Activated effector memory CD4-positive, alpha-beta T cell treated with anti-CD3 and anti-CD28 coated beads, Interleukin-2, amount 50 U/mL, for 16 hours (primary cell): ENCODE measurements around the gene PCSK2.

Experiments used
- DNase-seq: peaks from one replicate; pipeline ENCODE4 v3.0.0-alpha.2; 2020

Gene PCSK2

DNA sequence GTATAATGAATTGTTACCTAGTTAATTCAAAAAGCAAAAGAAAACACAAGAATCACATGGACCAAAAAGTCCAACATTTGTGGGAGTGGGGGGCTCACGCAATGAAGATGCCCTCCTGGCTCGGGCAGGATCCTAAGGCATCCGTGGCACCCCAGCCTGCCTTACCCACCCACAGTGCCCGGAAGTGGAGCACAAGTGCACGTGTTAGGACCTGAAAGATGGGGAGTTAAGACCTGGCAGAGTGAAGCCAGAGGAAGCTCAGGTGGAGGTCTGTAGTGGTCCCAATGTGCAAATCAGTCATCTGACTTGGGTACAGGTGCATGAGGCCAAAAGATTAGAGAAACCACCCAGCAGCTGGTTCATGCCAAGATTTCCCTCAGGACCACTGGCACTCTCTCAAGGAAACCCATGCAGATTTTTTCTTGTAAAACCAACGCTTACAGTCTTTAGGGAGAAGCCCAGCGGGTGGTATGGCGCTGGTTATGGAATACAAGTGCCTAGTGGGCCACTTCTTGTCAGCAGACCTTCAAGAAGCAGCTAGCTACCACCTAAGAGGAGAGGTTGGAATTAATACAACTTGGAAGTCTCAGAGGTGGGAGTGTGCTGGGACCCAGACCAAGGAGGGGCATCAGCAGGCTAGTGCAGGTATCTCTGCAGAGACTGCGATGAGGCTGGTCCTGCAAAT lies 262.2 kb downstream of the PCSK2 start:
- DNase-seq, result peak; percentile 42

DNA sequence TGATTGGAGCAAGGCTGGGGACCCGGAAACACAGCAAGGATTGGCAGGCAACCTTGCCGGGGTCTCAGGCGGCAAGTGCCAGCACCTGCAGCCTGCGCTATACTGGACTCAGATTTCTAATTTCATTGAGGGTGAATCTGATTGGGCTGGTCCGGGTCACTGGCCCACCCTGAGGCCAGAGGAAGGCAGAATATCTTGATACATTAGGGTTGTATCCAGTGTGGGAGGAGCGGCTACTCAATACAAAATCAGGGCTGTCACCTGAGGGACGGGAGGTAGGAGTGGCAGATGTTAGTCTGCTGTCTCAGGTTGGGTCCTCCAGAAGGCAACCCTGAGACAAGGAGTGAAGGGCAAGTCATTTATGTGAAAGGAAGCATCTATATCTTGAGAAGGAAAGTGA lies 263.7 kb downstream of the PCSK2 start:
- peak; percentile 43 for DNase-seq

DNA sequence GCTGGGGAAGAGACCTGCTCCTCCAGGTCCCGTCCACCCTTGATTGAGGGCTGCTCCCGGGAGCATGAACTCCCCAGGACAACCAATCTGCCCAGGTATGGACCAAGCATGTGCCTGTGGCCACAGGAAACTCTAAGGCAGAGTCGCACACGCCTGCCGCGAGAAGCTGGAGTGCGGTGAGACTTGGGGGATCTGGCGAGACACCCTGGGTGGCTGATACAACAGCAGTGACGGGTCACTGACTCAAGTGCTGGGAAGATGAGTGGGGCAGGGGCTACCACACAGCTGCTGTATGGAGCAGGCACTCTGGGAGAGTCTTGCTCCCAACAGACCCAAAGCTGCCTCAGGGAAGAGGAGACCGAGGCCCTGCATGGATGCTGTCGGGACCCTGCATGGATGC lies 264.2 kb downstream of the PCSK2 start:
- peak; percentile 42 for DNase-seq

- DNase-seq, result no peak
Observed at GRCh38 chr20:17491488-17491887, 264.6 kb downstream of the PCSK2 start.

DNA sequence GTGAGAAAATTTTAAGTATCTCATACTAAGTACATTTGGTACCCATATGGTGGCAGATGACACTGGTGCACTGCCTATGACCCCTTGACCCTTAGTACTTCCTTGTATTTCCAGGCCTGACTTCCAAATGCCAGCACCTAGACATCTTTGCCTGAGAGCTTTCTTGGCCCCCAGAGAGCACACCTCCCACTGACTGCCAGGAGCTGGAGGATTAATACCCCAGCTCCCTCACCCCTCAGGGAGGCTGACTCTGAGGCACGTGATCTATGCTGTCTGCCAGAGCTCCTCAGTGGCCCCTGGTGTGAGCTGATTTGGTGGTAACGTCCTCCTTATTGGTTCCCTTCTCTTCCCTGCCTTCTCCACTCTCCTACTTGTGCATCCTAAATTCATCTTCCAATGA lies 266.3 kb downstream of the PCSK2 start:
- DNase-seq, result no peak

DNA sequence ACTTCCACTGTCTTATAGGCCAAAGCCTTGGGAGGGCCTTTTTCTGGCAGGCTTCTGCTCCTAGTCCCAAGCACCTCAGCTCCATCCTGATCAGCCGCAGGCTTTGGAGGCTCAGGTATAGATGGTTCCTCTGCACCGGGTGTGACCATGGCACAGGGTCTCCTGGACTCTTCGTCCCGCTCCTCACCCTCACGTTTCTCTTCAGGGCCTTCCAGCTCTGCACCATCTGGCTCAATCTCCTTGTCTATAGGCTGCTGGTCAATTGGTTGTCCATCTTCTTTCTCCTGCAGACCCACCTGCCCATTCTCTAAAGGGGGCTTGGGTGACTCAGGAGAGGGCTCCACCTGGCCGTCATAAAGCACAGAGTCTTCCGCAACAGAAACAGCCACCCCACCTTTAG lies 267.4 kb downstream of the PCSK2 start:
- no peak for DNase-seq

- peak; percentile 34 for DNase-seq
Observed at GRCh38 chr20:17495826-17496225, 269.0 kb downstream of the PCSK2 start.

GRCh38 chr20:17497821-17498580 lies 271.2 kb downstream of the PCSK2 start:
- peak; percentile 37 for DNase-seq

- no peak for DNase-seq
Observed at GRCh38 chr20:17498641-17499040, 271.8 kb downstream of the PCSK2 start.

DNA sequence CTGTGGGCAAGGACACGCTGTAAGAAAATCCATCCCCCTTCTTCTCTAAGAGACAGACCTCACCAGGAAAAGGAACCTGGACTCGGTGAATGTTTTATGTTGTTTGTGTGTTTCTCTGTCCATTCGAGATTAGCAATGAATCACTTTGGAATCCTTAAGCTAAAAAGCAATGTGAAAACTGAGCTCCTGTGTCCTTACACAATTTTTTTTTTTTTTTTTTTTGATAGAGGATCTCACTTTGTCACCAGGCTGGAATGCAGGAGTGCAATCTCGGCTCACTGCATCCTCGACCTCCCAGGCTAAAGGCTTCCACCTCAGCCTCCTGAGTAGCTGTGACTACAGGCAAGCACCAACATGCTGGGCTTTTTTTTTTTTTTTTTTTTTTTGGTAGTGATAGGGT lies 272.2 kb downstream of the PCSK2 start:
- no peak for DNase-seq

DNA sequence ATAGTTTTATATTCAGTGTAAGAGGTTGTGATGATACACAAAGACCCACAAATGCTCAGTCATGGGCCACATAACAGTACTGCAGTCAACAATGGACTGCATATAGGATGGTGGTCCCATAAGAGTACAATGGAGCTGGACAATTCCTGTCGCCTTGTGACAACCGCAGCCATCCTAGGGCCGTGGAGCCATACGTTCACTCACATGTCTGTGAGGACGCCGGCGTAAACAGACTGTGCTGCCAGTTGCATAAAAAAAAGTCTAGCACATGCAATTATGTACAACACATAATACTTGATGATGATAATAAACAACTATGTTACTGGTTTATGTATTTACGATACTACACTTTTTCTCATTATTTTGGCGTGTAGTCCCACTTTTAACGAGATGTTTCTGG lies 273.4 kb downstream of the PCSK2 start:
- no peak for DNase-seq

DNA sequence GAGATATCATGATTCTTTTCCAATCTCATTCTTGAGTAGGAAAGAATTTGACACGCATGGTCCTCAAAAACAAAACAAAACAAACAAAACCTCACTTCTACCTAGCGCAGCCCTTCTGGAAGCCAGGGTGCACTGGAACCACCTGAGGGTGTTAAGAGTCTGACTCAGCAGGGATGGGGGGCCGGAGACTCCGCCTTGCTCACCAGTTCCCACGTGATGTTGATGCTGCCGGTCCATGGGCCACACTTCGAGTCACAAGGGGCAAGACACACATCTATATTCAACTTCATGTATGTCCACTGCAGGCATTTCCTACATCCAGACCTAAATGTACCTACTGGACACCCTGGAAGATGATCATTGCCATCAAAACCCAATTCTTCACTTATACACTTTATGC lies 274.0 kb downstream of the PCSK2 start:
- peak; percentile 46 for DNase-seq

GRCh38 chr20:17501701-17502100 lies 274.9 kb downstream of the PCSK2 start:
- DNase-seq, result peak; percentile 42

DNA sequence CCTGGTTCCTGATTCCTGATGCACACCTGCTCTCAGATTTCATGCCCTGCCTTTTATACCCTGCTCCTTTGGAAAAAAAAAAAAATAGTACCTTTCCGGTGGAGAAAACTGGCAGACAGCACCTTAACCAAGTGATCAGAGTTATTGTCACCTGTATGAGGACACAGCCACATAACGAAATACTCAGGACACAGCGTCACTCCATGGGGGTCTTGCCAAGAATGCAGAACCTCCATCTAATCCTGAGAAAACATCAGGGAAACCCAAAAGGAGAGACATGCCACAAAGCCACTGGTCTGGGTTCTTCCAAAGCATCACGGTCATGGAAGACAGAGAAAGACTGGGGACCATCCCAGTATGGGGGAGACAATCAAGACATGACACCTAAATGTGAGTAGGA lies 275.3 kb downstream of the PCSK2 start:
- no peak for DNase-seq

DNA sequence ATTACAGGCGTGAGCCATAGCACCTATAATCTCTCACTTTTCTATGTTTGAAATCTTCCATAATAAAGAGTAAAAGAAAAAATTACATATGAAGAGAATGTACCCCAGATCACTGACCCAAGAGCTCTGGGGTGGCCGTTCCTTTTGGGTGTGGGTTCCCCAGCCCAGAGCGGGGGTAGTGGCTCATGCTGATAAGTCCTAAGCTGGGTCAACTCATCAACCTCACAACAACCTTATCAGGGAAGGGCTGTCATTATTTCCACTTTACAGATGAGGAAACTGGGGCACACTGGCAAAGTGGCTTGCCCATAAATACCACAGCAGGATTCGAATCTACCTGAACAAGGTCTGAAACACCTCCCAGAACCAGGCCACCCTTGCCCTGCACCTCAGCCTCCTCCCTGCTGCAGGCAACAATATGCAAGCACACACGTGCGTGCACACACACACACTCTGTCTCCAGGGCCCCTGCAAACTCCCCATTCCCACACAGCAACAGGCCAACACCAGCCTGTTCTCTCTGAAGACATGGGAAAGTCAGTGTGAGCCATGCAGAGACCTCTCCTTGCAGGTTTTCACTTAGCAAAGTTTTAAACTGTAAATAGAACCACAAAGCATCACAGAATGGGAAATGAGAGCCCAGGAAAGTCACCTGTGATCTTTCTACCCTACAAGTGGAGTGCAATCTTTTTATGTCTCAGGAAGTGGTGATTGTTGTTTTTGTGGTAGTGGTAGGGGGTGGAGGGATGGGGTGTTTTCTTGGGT lies 276.6 kb downstream of the PCSK2 start:
- DNase-seq, result peak; percentile 46

DNA sequence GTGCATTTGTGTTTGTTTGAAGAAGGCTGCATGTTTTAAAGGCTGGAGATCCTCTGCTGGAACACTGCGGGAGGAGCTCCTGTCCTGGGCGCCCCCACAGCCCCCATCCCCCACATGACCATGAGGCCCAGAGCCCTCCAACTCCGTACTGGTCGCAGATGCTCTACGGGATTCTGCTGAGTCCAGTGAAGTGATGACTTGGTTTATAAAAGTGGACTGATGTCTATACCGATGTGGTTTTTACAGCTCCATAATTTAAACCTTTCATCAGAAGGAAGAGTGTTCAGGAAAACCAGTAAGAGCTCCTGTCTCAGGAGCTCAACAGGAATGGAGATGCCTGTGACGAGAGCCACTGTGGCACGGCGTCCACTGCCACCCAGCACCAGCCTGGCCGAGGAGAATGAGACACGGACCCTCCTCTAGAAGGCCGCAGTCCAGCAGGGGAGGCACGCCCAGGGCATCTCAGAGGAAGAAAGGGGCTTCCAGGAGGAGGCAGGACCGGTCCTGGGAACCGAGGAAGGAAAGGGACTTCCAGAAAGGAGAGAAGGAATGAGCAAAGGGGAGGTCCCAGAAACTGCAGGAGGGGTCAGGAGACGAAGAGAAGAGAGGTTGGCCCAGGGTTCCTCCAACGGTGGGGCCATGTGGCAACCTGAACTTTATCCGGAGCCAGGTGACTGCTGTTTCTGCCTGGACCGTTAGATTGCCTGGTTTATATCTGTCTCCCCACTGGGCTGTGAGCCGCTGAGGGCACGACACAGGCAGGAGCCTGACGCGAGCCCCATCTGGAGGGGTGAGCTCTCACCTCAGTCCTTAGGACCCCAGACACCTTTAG lies 277.4 kb downstream of the PCSK2 start:
- DNase-seq, result peak; percentile 64

DNA sequence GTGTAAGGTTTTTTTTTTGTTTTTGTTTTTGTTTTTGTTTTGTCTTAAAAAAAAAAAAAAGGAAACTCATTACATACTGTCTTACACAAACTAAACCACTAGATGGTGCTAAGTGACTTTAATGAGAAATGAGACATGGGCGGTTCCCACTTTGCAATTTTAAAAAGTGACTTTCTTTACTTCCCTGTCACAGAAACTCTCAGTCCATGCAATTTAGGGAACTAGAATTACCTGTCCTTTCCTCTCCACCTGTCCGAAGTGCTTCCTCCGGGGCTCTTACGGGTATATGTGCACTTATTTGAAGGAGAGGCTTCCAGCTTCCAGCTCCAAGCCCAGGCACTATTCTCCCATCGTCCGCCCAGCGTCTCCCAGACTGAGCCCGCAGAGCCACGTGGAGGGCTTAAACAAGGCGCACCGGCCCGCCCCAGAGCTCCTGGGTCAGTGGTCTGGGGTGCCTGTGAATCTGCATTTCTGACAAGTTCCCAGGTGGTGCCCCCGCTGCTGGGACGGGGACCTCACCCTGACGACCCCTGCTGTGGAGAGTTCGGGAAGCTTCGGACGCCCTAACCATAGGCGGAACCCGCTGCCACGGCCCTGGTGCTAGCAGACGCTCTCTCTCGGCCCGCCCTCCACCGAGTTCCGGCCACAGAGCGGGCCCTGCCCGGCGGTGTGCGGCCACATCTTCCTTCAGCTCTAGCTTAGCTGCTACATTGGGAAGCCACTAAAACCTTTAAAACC lies 278.2 kb downstream of the PCSK2 start:
- peak; percentile 78 for DNase-seq

- peak; percentile 86 for DNase-seq
Observed at GRCh38 chr20:17505636-17506517, 279.0 kb downstream of the PCSK2 start.

- no peak for DNase-seq
Observed at GRCh38 chr20:17507032-17507431, 280.2 kb downstream of the PCSK2 start.

DNA sequence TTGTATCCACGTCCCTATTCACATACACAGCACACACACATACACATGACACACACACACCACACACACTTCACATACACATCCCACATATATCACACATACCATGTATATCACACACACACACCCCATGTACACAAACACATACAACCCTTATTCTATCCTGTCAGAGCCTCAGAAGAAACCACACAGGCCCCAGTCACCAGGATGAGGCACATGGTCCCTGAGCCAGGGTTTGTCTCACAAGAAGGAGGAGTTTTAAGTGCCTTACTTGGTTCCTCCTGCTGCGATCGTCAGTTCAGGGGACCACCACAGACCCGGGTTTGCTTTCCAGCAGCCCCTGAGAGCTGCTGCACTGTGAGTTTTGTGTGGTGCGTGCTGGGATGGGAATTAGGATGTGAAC lies 280.7 kb downstream of the PCSK2 start:
- DNase-seq, result peak; percentile 46

DNA sequence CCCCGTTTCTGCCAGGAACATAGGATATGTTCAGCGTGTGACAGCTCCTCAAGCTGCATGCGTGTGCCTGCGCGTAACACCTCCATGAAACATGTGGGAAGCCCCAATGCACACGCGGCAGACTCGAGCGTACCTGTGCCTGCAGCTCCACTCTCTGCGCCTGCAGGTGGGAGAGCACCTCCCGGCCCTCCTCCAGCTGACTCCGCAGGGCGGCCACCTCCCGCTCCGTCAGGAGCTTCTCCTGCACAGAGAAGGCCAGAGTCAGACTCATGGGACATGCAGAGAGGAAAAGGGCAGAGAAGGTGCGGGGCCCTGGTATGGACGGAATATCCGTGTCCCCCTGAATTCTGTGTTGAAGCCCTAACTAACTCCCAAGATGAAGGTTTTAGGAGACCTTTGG lies 281.9 kb downstream of the PCSK2 start:
- peak; percentile 50 for DNase-seq
